Testis (tissue), 2 donors: ENCODE results near the gene CPLANE1.

Experiments
- CTCF ChIP-seq, 3 experiments: fragments of 450-650 bp in 2 of 3; fragments of 200-600 bp in 1 of 3; sonication (generic) in 1 of 3; IDR thresholded peaks; one replicate each; pipeline ENCODE4 v1.5.1; 2016 to 2019; ENCODE audit warnings: antibody characterized with exemption in 3 of 3, mild to moderate bottlenecking in 2 of 3, moderate library complexity in 1 of 3
- POLR2A ChIP-seq: fragments of 450-650 bp; IDR thresholded peaks from one replicate; pipeline ENCODE4 v1.6.1; 2017; ENCODE audit warnings: antibody characterized with exemption, mild to moderate bottlenecking, moderate library complexity

DNA sequence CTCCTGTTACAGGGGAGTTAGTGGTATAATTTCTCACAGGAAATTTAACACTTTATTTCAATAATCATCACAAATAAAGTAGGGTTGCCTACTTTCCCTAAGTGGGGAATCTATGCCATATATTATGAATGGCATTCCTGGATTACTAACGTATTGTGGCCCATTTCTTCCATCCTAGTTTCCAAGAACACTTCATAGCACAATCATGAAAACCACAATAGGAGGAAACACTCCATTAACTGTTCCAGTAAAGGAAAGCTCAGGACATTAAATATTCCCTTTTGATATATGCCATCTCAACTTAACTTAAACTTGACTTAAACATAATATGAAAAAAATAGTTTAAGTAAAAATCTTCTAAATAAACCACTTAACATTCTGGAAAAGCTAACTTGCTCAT, 2.1 kb downstream of the CPLANE1 start:
- TF ChIP-seq CTCF (IDR thresholded peaks at IDR 0.05), result no peak
- no peak for TF ChIP-seq POLR2A
